ENCODE measurements around the gene TUG1.

Gene TUG1

GRCh38 chr22:30947173-30947815, 21.8 kb upstream of the TUG1 start:
- no peak for DNase-seq (ENCODE audit: low spot score)

GRCh38 chr22:30947816-30948454, 21.1 kb upstream of the TUG1 start:
- no peak for DNase-seq (ENCODE audit: low spot score)

GRCh38 chr22:30948930-30949342, 20.1 kb upstream of the TUG1 start:
- no peak for DNase-seq (ENCODE audit: low spot score)

GRCh38 chr22:30949934-30950660, 19.0 kb upstream of the TUG1 start:
- DNase-seq (ENCODE audit: low spot score): no peak

- no peak for DNase-seq (ENCODE audit: low spot score)
Measured at GRCh38 chr22:30953206-30953605, 15.9 kb upstream of the TUG1 start.

- no peak for DNase-seq (ENCODE audit: low spot score)
Measured at GRCh38 chr22:30955153-30955552, 13.9 kb upstream of the TUG1 start.

GRCh38 chr22:30964858-30965257, 4.2 kb upstream of the TUG1 start:
- no peak for DNase-seq (ENCODE audit: low spot score)

- DNase-seq (ENCODE audit: low spot score): no peak
Measured at GRCh38 chr22:30968015-30968923, 796 bp upstream of the TUG1 start, which contains the start of gene MORC2. Gene MORC2 (minus strand): TSS chr22:30968774. CDS start chr22:30967889, 885 bp downstream.

- peak; percentile 36 for DNase-seq (ENCODE audit: low spot score)
Measured at GRCh38 chr22:30969532-30970355, 679 bp downstream of the TUG1 start.

- DNase-seq (ENCODE audit: low spot score): no peak
Measured at GRCh38 chr22:30970356-30970746, 1.3 kb downstream of the TUG1 start.

- no peak for DNase-seq (ENCODE audit: low spot score)
Measured at GRCh38 chr22:30978304-30978962, 9.4 kb downstream of the TUG1 start.

- no peak for DNase-seq (ENCODE audit: low spot score)
Measured at GRCh38 chr22:30979932-30980331, 10.9 kb downstream of the TUG1 start.

GRCh38 chr22:30982512-30982911, 13.4 kb downstream of the TUG1 start:
- no peak for DNase-seq (ENCODE audit: low spot score)

- no peak for DNase-seq (ENCODE audit: low spot score)
Measured at GRCh38 chr22:30984317-30984716, 15.3 kb downstream of the TUG1 start.

GRCh38 chr22:30985561-30986208, 16.6 kb downstream of the TUG1 start:
- DNase-seq (ENCODE audit: low spot score): no peak

- no peak for DNase-seq (ENCODE audit: low spot score)
Measured at GRCh38 chr22:30989474-30989873, 20.4 kb downstream of the TUG1 start.

- DNase-seq (ENCODE audit: low spot score): no peak
Measured at GRCh38 chr22:30990690-30991089, 21.6 kb downstream of the TUG1 start.

- DNase-seq (ENCODE audit: low spot score): no peak
Measured at GRCh38 chr22:30992565-30992964, 23.5 kb downstream of the TUG1 start.

- no peak for DNase-seq (ENCODE audit: low spot score)
Measured at GRCh38 chr22:30994960-30995359, 25.9 kb downstream of the TUG1 start.

- DNase-seq (ENCODE audit: low spot score): no peak
Measured at GRCh38 chr22:30996462-30996861, 27.4 kb downstream of the TUG1 start.

All from SK-N-DZ (cell line).